Prostate gland (tissue), 2 donors: ENCODE data around the gene RELT.

Experiments
- CTCF ChIP-seq, 4 experiments: fragments of 200-600 bp in 2 of 4; fragments of 450-650 bp in 2 of 4; sonication (generic) in 2 of 4; IDR thresholded peaks; 1 replicate in 3 of 4; 2 replicates in 1 of 4; pipeline ENCODE4 v1.5.1; 2016 to 2019; ENCODE audit warnings: antibody characterized with exemption in 4 of 4, mild to moderate bottlenecking in 2 of 4, moderate library complexity in 2 of 4
- POLR2A ChIP-seq: fragments of 450-650 bp; IDR thresholded peaks from one replicate; pipeline ENCODE4 v1.6.1; 2016; ENCODE audit warnings: antibody characterized with exemption, mild to moderate bottlenecking

- TF ChIP-seq POLR2A = no peak
- TF ChIP-seq CTCF (IDR thresholded peaks at IDR 0.05) = no peak
These were observed 13.1 kb upstream of the RELT start for GRCh38 chr11:73363147-73363546.
